Astrocyte of the cerebellum (primary cell): ENCODE results near the gene ICOSLG.
"Not testable (repeated sequence)": the region's sequence is repeated elsewhere in the genome, so short reads cannot be mapped to it uniquely, and the experiment has no call there.

ENCODE experiments used
- DNase-seq: peaks from one replicate; pipeline ENCODE4 v3.0.0-alpha.2; 2011; ENCODE audit warnings: low read depth
- H3K4me3 ChIP-seq: 2 replicates; pipeline ENCODE4 v1.5.1; 2011; ENCODE audit warnings: mild to moderate bottlenecking, low read depth, low read length, moderate library complexity
- CTCF ChIP-seq: IDR thresholded peaks from 2 replicates; pipeline ENCODE4 v1.5.1; 2012; ENCODE audit warnings: low read length, low read depth, moderate library complexity, mild to moderate bottlenecking; ENCODE audit errors: missing control alignments
- in situ Hi-C: cut with HindIII; loops from 2 replicates; pipeline ENCODE4 v1.10.0; 2017; ENCODE audit warnings: low sequenced_read_pairs

ICOSLG gene

GRCh38 chr21:44283948-44284347, 43.2 kb upstream of the ICOSLG start:
- no peak overlapping the region for H3K4me3 ChIP-seq
- TF ChIP-seq CTCF, result no peak
- in situ Hi-C loops, result no loop called here
- no peak for DNase-seq

GRCh38 chr21:44283211-44283785, 42.6 kb upstream of the ICOSLG start:
- H3K4me3 ChIP-seq, in situ Hi-C loops, DNase-seq: not testable (repeated sequence)

- no peak overlapping the region for H3K4me3 ChIP-seq
- in situ Hi-C loops, result no loop called here
- no peak for DNase-seq
- no peak for TF ChIP-seq CTCF
Observed at GRCh38 chr21:44282370-44282769, 41.6 kb upstream of the ICOSLG start.

GRCh38 chr21:44281801-44282200, 41.1 kb upstream of the ICOSLG start:
- no peak for TF ChIP-seq CTCF
- H3K4me3 ChIP-seq, result no peak overlapping the region
- in situ Hi-C loops, result no loop called here
- no peak for DNase-seq

- no peak overlapping the region for H3K4me3 ChIP-seq
- in situ Hi-C loops, result no loop called here
- no peak for TF ChIP-seq CTCF
- DNase-seq, result no peak
Observed at GRCh38 chr21:44279354-44280260, 38.9 kb upstream of the ICOSLG start.

- H3K4me3 ChIP-seq, result no peak overlapping the region
- in situ Hi-C loops, result no loop called here
- no peak for DNase-seq
- TF ChIP-seq CTCF, result no peak
Observed at GRCh38 chr21:44275041-44275440, 34.3 kb upstream of the ICOSLG start.

- in situ Hi-C loops, result no loop called here
- no peak for DNase-seq
- TF ChIP-seq CTCF, result no peak
- H3K4me3 ChIP-seq, result no peak overlapping the region
Observed at GRCh38 chr21:44273046-44273445, 32.3 kb upstream of the ICOSLG start.
